ENCODE results near the gene CSHL1. TPM values are rescaled to one million over a fixed set of nuclear protein-coding genes. Genes with fewer than 3 reads are reported as not detected.

CSHL1 gene
- total RNA-seq, 6 experiments from 2014 or later = not detected

DNA sequence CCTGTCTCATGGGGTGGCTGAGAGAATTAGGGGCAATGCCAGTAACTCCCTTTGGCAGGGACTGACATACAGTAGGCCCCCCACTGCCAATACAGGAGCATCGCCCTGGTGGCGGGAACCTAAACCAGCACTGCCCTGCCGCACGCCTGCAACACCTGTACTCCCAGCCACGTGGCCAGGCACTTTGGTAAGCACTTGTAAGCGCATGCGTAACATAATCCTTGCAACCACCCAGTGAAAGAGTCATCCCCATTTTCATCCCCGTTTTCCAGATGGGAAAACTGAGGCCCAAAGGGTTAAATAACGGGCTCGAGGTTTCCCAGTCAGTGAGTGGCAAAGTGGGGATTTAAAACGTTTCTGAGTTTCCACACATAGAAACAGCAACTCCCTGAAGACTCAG, 44.2 kb upstream of the CSHL1 start:
- Mint-ChIP-seq H3K36me3 (ENCODE audit: low read depth) (no peaks in the 10 kb centered on the region), H3K27ac (no peak overlapping the region), H3K27me3 (ENCODE audit: insufficient read depth) (peaks cover 12% of the 10 kb centered on the region), H3K4me3 (no peak overlapping the region), H3K9me3 (no peaks in the 10 kb centered on the region), H3K4me1 (ENCODE audit: low read depth) (peaks cover 17% of the 10 kb centered on the region)
- DNase-seq = no peak
- no peak for TF ChIP-seq CTCF (IDR thresholded peaks at IDR 0.05)

DNA sequence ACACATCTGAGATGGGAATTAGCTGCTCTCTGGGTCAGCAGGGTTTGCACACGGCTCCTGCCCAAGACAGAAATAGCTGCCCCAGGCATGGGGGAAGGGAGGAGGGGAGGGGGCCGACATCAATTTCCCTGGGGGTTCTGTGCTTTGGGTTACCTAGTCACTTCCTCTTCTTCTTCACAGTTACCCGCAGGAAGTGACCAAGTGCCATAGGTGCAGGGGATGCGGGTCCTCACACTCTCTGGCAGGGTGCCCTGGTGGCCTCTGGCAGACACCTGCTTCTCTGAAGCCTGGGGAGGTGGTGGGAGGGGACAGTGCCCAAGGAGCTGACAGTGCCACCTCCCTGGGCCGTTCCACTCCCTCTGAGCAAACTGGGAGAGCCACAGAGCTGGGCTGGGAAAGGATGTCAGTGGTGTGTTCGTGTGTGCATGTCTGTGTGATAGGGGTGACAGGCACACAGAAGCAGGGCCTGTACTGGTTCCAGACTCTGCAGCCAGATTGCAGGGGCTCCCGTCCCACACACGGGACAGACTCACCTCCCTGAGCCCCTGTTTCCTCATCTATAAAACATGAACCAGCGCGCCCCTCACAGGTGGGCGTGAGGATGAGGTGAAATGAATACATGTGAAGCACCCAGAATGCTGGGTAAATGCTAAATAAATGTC, 43.5 kb upstream of the CSHL1 start:
- Mint-ChIP-seq H3K27ac (no peak overlapping the region), H3K36me3 (ENCODE audit: low read depth) (no peaks in the 10 kb centered on the region), H3K4me3 (no peak overlapping the region), H3K27me3 (ENCODE audit: insufficient read depth) (peaks cover 12% of the 10 kb centered on the region), H3K9me3 (no peaks in the 10 kb centered on the region), H3K4me1 (ENCODE audit: low read depth) (peaks cover 17% of the 10 kb centered on the region)
- TF ChIP-seq CTCF (IDR thresholded peaks at IDR 0.05) = no peak
- no peak for DNase-seq

- peaks cover 11% of the 10 kb centered on the region for H3K27me3 Mint-ChIP-seq (ENCODE audit: insufficient read depth)
- no peaks in the 10 kb centered on the region for H3K36me3 Mint-ChIP-seq (ENCODE audit: low read depth)
- H3K9me3 Mint-ChIP-seq = no peaks in the 10 kb centered on the region
- DNase-seq = no peak
- no peak overlapping the region for H3K4me3 Mint-ChIP-seq
- TF ChIP-seq CTCF (IDR thresholded peaks at IDR 0.05) = peak; percentile 62
- H3K27ac Mint-ChIP-seq = no peak overlapping the region
- peaks cover 7% of the 10 kb centered on the region for H3K4me1 Mint-ChIP-seq (ENCODE audit: low read depth)
Measured at GRCh38 chr17:63950940-63951907, 40.2 kb upstream of the CSHL1 start.

- H3K4me3 Mint-ChIP-seq = no peak overlapping the region
- H3K36me3 Mint-ChIP-seq (ENCODE audit: low read depth) = no peaks in the 10 kb centered on the region
- no peaks in the 10 kb centered on the region for H3K9me3 Mint-ChIP-seq
- peaks cover 11% of the 10 kb centered on the region for H3K27me3 Mint-ChIP-seq (ENCODE audit: insufficient read depth)
- TF ChIP-seq CTCF (IDR thresholded peaks at IDR 0.05) = no peak
- no peak overlapping the region for H3K27ac Mint-ChIP-seq
- no peaks in the 10 kb centered on the region for H3K4me1 Mint-ChIP-seq (ENCODE audit: low read depth)
- no peak for DNase-seq
Measured at GRCh38 chr17:63949576-63950250, 38.7 kb upstream of the CSHL1 start.

GRCh38 chr17:63948521-63948920, 37.5 kb upstream of the CSHL1 start:
- no peaks in the 10 kb centered on the region for H3K9me3 Mint-ChIP-seq
- TF ChIP-seq CTCF (IDR thresholded peaks at IDR 0.05) = no peak
- no peaks in the 10 kb centered on the region for H3K4me1 Mint-ChIP-seq (ENCODE audit: low read depth)
- no peaks in the 10 kb centered on the region for H3K36me3 Mint-ChIP-seq (ENCODE audit: low read depth)
- peaks cover 9% of the 10 kb centered on the region for H3K27me3 Mint-ChIP-seq (ENCODE audit: insufficient read depth)
- no peak for DNase-seq
- H3K27ac Mint-ChIP-seq = no peak overlapping the region
- no peak overlapping the region for H3K4me3 Mint-ChIP-seq

Data from HFFc6 (cell line).